ENCODE data around the gene CRIM1. TPM values are rescaled to one million over a fixed set of nuclear protein-coding genes. Genes with fewer than 3 reads are reported as not detected.

Gene CRIM1
- total RNA-seq, 1 donor from 2014 or later = 103 TPM

GRCh38 chr2:36409935-36410334, 54.4 kb downstream of the CRIM1 start:
- Histone ChIP-seq H3K36me3 (ENCODE audit: control insufficient read depth, insufficient read depth, low read length) (peaks cover 1% of the 10 kb centered on the region), H3K4me3 (ENCODE audit: low read depth, low read length) (no peak overlapping the region), H3K27me3 (ENCODE audit: control insufficient read depth, insufficient read depth, low read length) (no peaks in the 10 kb centered on the region)
- no peak for DNase-seq (ENCODE audit: low read depth)
- TF ChIP-seq CTCF (IDR thresholded peaks at IDR 0.05; ENCODE audit: insufficient read depth, low read length, poor library complexity, severe bottlenecking) = no peak

- no peak for TF ChIP-seq CTCF (IDR thresholded peaks at IDR 0.05; ENCODE audit: insufficient read depth, low read length, poor library complexity, severe bottlenecking)
- no peak for DNase-seq (ENCODE audit: low read depth)
- no peaks in the 10 kb centered on the region for H3K27me3 ChIP-seq (ENCODE audit: control insufficient read depth, insufficient read depth, low read length)
- peaks cover 1% of the 10 kb centered on the region for H3K36me3 ChIP-seq (ENCODE audit: control insufficient read depth, insufficient read depth, low read length)
- no peak overlapping the region for H3K4me3 ChIP-seq (ENCODE audit: low read depth, low read length)
Observed at GRCh38 chr2:36410681-36411080, 55.1 kb downstream of the CRIM1 start.

GRCh38 chr2:36411962-36412444, 56.4 kb downstream of the CRIM1 start:
- peak; percentile 35 for TF ChIP-seq CTCF (IDR thresholded peaks at IDR 0.05; ENCODE audit: insufficient read depth, low read length, poor library complexity, severe bottlenecking)
- Histone ChIP-seq H3K4me3 (ENCODE audit: low read depth, low read length) (no peak overlapping the region), H3K27me3 (ENCODE audit: control insufficient read depth, insufficient read depth, low read length) (no peaks in the 10 kb centered on the region), H3K36me3 (ENCODE audit: control insufficient read depth, insufficient read depth, low read length) (peaks cover 1% of the 10 kb centered on the region)
- peak; percentile 71 for DNase-seq (ENCODE audit: low read depth)

- no peak for DNase-seq (ENCODE audit: low read depth)
- TF ChIP-seq CTCF (IDR thresholded peaks at IDR 0.05; ENCODE audit: insufficient read depth, low read length, poor library complexity, severe bottlenecking) = no peak
Observed at GRCh38 chr2:36413218-36413617, 57.6 kb downstream of the CRIM1 start.

GRCh38 chr2:36414307-36414706, 58.7 kb downstream of the CRIM1 start:
- no peak overlapping the region for H3K4me3 ChIP-seq (ENCODE audit: low read depth, low read length)

More at GRCh38 chr2:36413218-36413617, 57.6 kb downstream of the CRIM1 start:
- Histone ChIP-seq H3K36me3 (ENCODE audit: control insufficient read depth, insufficient read depth, low read length) (peaks cover 1% of the 10 kb centered on the region), H3K4me3 (ENCODE audit: low read depth, low read length) (no peak overlapping the region), H3K27me3 (ENCODE audit: control insufficient read depth, insufficient read depth, low read length) (no peaks in the 10 kb centered on the region)

More at GRCh38 chr2:36414307-36414706, 58.7 kb downstream of the CRIM1 start:
- no peaks in the 10 kb centered on the region for H3K36me3 ChIP-seq (ENCODE audit: control insufficient read depth, insufficient read depth, low read length)
- no peak for DNase-seq (ENCODE audit: low read depth)
- no peaks in the 10 kb centered on the region for H3K27me3 ChIP-seq (ENCODE audit: control insufficient read depth, insufficient read depth, low read length)
- no peak for TF ChIP-seq CTCF (IDR thresholded peaks at IDR 0.05; ENCODE audit: insufficient read depth, low read length, poor library complexity, severe bottlenecking)
